ENCODE data around the gene TNFRSF9.

- no peak for TF ChIP-seq CTCF (IDR thresholded peaks at IDR 0.05)
- TF ChIP-seq ZFX (IDR thresholded peaks at IDR 0.05; ENCODE audit: borderline replicate concordance) = no peak
Observed at GRCh38 chr1:7985851-7986612, 45.4 kb upstream of the TNFRSF9 start.
